ENCODE results near the gene EFCAB14. TPM values are rescaled to one million over a fixed set of nuclear protein-coding genes. Genes with fewer than 3 reads are reported as not detected.
A peak's percentile ranks its signal among the peaks of the same experiment; 100 is the strongest.

EFCAB14 gene
- polyA plus RNA-seq, 3 donors = 31.4 to 75.5 (median 49.8) TPM

GRCh38 chr1:46670134-46670533 is 48.8 kb downstream of the EFCAB14 start:
- H3K27me3 ChIP-seq (ENCODE audit: control insufficient read depth in 2 of 2, insufficient read depth in 2 of 2, low read length in 2 of 2) = no peaks in the 10 kb centered on the region
- Mint-ChIP-seq H3K4me1 (peaks cover 13% of the 10 kb centered on the region), H3K27ac (no peak overlapping the region), H3K4me3 (no peak overlapping the region), H3K9me3 (no peaks in the 10 kb centered on the region), H3K27me3 (ENCODE audit: low read depth in 3 of 3) (no peaks in the 10 kb centered on the region), H3K36me3 (peaks cover 23 to 33% of the 10 kb centered on the region in 2 donors)
- peaks cover 15% of the 10 kb centered on the region for H3K79me2 ChIP-seq (ENCODE audit: insufficient read depth, low read length)
- no peak overlapping the region for H3K27ac ChIP-seq (ENCODE audit: low read depth in 1 of 2, low read length in 2 of 2)
- peaks cover 11 to 13% of the 10 kb centered on the region in 2 donors for H3K4me1 ChIP-seq (ENCODE audit: control insufficient read depth in 1 of 2, insufficient read depth in 2 of 2, low read length in 2 of 2)
- H3K9ac ChIP-seq (ENCODE audit: insufficient read depth, low read length, poor library complexity, severe bottlenecking) = no peak overlapping the region
- H3K9me3 ChIP-seq (replicated peaks in 1 of 2; ENCODE audit: control insufficient read depth in 1 of 2, insufficient read depth in 1 of 2, low read length in 2 of 2) = no peaks in the 10 kb centered on the region
- DNase-seq = no peak
- H3K4me2 ChIP-seq (replicated peaks; ENCODE audit: extremely low read depth, low read length, poor library complexity, severe bottlenecking) = no peak overlapping the region
- intact Hi-C loops (cut with micrococcal nuclease) = no loop called here
- H2AFZ ChIP-seq (ENCODE audit: insufficient read depth, low read depth, low read length, poor library complexity, severe bottlenecking) = no peak overlapping the region
- H4K20me1 ChIP-seq (ENCODE audit: insufficient read depth, low read length) = no peaks in the 10 kb centered on the region
- whole genome bisulfite sequencing (ENCODE audit: insufficient coverage) = 75% methylated on average over 1 of the region's 1 CpG
- no peak for TF ChIP-seq CTCF (IDR thresholded peaks at IDR 0.05)
- peaks cover 12 to 28% of the 10 kb centered on the region in 2 donors for H3K36me3 ChIP-seq (replicated peaks in 1 of 2; ENCODE audit: control insufficient read depth in 1 of 2, insufficient read depth in 2 of 2, low read length in 2 of 2)
- H3K4me3 ChIP-seq (replicated peaks in 1 of 3; ENCODE audit: low read depth in 2 of 3, low read length in 3 of 3) = no peak overlapping the region

- Histone ChIP-seq H3K9ac (ENCODE audit: insufficient read depth, low read length, poor library complexity, severe bottlenecking) (peak within 1 kb of the TSS; percentile 73), H3K36me3 (replicated peaks in 1 of 2; ENCODE audit: control insufficient read depth in 1 of 2, insufficient read depth in 2 of 2, low read length in 2 of 2) (peaks cover 14 to 26% of the 10 kb centered on the region in 2 donors), H3K4me1 (ENCODE audit: control insufficient read depth in 1 of 2, insufficient read depth in 2 of 2, low read length in 2 of 2) (peaks cover 11 to 13% of the 10 kb centered on the region in 2 donors), H2AFZ (ENCODE audit: insufficient read depth, low read depth, low read length, poor library complexity, severe bottlenecking) (peak within 1 kb of the TSS; percentile 82), H4K20me1 (ENCODE audit: insufficient read depth, low read length) (no peaks in the 10 kb centered on the region), H3K79me2 (ENCODE audit: insufficient read depth, low read length) (peaks cover 15% of the 10 kb centered on the region), H3K9me3 (replicated peaks in 1 of 2; ENCODE audit: control insufficient read depth in 1 of 2, insufficient read depth in 1 of 2, low read length in 2 of 2) (no peaks in the 10 kb centered on the region), H3K27me3 (ENCODE audit: control insufficient read depth in 2 of 2, insufficient read depth in 2 of 2, low read length in 2 of 2) (no peaks in the 10 kb centered on the region), H3K27ac (ENCODE audit: low read depth in 1 of 2, low read length in 2 of 2) (peak within 1 kb of the TSS in 1 of 2 donors; percentile 60), H3K4me3 (replicated peaks in 1 of 3; ENCODE audit: low read depth in 2 of 3, low read length in 3 of 3) (peak within 1 kb of the TSS; percentile 52 to 84 (median 80)), H3K4me2 (replicated peaks; ENCODE audit: extremely low read depth, low read length, poor library complexity, severe bottlenecking) (peak within 1 kb of the TSS; percentile 94)
- Mint-ChIP-seq H3K4me1 (peaks cover 13% of the 10 kb centered on the region), H3K9me3 (peaks cover 0 to 2% (median 0%) of the 10 kb centered on the region in 7 donors), H3K36me3 (peaks cover 22 to 31% of the 10 kb centered on the region in 2 donors), H3K4me3 (peak within 1 kb of the TSS in 1 of 2 donors; percentile 83), H3K27ac (peak within 1 kb of the TSS in 2 of 7 donors; percentile 19 to 67), H3K27me3 (ENCODE audit: low read depth in 3 of 3) (no peaks in the 10 kb centered on the region)
- under 1% methylated on average over 90 of the region's 96 CpGs for whole genome bisulfite sequencing (ENCODE audit: insufficient coverage)
- peak; percentile 47 to 64 (median 48) for DNase-seq
- intact Hi-C loops (cut with micrococcal nuclease) = no loop called here
- no peak for TF ChIP-seq CTCF (IDR thresholded peaks at IDR 0.05)
Observed at GRCh38 chr1:46667782-46668760, 50.8 kb downstream of the EFCAB14 start, which contains the start of gene ATPAF1. Gene ATPAF1, minus strand, starts transcription at chr1:46668364. Its CDS starts 42 bp downstream, at chr1:46668322.
